ENCODE results near the gene SSH3. TPM values are rescaled to one million over a fixed set of nuclear protein-coding genes. Genes with fewer than 3 reads are reported as not detected.

The SSH3 gene, protein sequence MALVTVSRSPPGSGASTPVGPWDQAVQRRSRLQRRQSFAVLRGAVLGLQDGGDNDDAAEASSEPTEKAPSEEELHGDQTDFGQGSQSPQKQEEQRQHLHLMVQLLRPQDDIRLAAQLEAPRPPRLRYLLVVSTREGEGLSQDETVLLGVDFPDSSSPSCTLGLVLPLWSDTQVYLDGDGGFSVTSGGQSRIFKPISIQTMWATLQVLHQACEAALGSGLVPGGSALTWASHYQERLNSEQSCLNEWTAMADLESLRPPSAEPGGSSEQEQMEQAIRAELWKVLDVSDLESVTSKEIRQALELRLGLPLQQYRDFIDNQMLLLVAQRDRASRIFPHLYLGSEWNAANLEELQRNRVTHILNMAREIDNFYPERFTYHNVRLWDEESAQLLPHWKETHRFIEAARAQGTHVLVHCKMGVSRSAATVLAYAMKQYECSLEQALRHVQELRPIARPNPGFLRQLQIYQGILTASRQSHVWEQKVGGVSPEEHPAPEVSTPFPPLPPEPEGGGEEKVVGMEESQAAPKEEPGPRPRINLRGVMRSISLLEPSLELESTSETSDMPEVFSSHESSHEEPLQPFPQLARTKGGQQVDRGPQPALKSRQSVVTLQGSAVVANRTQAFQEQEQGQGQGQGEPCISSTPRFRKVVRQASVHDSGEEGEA
- total RNA-seq, result 13.3 and 25.0 TPM in 2 replicates

- peak within 1 kb of the TSS; percentile 86 for H3K4me3 ChIP-seq (ENCODE audit: insufficient read depth, low read length)
- peaks cover 6% of the 10 kb centered on the region for H3K79me2 ChIP-seq (ENCODE audit: insufficient read depth, low read length)
- peaks cover 16% of the 10 kb centered on the region for H3K4me1 ChIP-seq (ENCODE audit: insufficient read depth, low read length)
- H2AFZ ChIP-seq (ENCODE audit: low read length), result peak within 1 kb of the TSS; percentile 62
- TF ChIP-seq CTCF (IDR thresholded peaks at IDR 0.05; ENCODE audit: extremely low read depth, low read depth, low read length), result no peak
- peaks cover 19% of the 10 kb centered on the region for H4K20me1 ChIP-seq (ENCODE audit: insufficient read depth, low read length)
- peak; percentile 97 for DNase-seq (ENCODE audit: insufficient read length, low spot score, missing footprints)
- H3K36me3 ChIP-seq (ENCODE audit: insufficient read depth, low read length), result peaks cover 32% of the 10 kb centered on the region
- H3K27ac ChIP-seq (ENCODE audit: low read depth, low read length), result no peak within 1 kb of the TSS
- no peaks in the 10 kb centered on the region for H3K9me3 ChIP-seq (ENCODE audit: low read depth, low read length)
- H3K4me2 ChIP-seq (ENCODE audit: insufficient read depth, low read length), result peak within 1 kb of the TSS; percentile 85
- no peaks in the 10 kb centered on the region for H3K27me3 ChIP-seq (ENCODE audit: insufficient read depth, low read length)
Measured at GRCh38 chr11:67303132-67303834, at the start of gene SSH3. Gene SSH3 (plus strand): TSS chr11:67303530. CDS start chr11:67303626, 96 bp downstream.

- Histone ChIP-seq H3K9me3 (ENCODE audit: low read depth, low read length) (no peaks in the 10 kb centered on the region), H3K4me3 (ENCODE audit: insufficient read depth, low read length) (no peak overlapping the region), H2AFZ (ENCODE audit: low read length) (no peak overlapping the region), H3K36me3 (ENCODE audit: insufficient read depth, low read length) (peaks cover 86% of the 10 kb centered on the region), H3K27me3 (ENCODE audit: insufficient read depth, low read length) (no peaks in the 10 kb centered on the region), H3K27ac (ENCODE audit: low read depth, low read length) (no peak overlapping the region), H4K20me1 (ENCODE audit: insufficient read depth, low read length) (peaks cover 62% of the 10 kb centered on the region), H3K79me2 (ENCODE audit: insufficient read depth, low read length) (peaks cover 21% of the 10 kb centered on the region), H3K4me2 (ENCODE audit: insufficient read depth, low read length) (no peak overlapping the region), H3K4me1 (ENCODE audit: insufficient read depth, low read length) (peaks cover under 1% of the 10 kb centered on the region)
- peak; percentile 70 for DNase-seq (ENCODE audit: insufficient read length, low spot score, missing footprints)
- no peak for TF ChIP-seq CTCF (IDR thresholded peaks at IDR 0.05; ENCODE audit: extremely low read depth, low read depth, low read length)
Measured at GRCh38 chr11:67253872-67254624, 49.3 kb upstream of the SSH3 start.

- no peak for TF ChIP-seq CTCF (IDR thresholded peaks at IDR 0.05; ENCODE audit: extremely low read depth, low read depth, low read length)
- Histone ChIP-seq H4K20me1 (ENCODE audit: insufficient read depth, low read length) (peaks cover 55% of the 10 kb centered on the region), H3K4me3 (ENCODE audit: insufficient read depth, low read length) (no peak overlapping the region), H3K9me3 (ENCODE audit: low read depth, low read length) (no peaks in the 10 kb centered on the region), H3K4me2 (ENCODE audit: insufficient read depth, low read length) (no peak overlapping the region), H3K27ac (ENCODE audit: low read depth, low read length) (no peak overlapping the region), H3K4me1 (ENCODE audit: insufficient read depth, low read length) (no peaks in the 10 kb centered on the region), H3K36me3 (ENCODE audit: insufficient read depth, low read length) (peaks cover 78% of the 10 kb centered on the region), H2AFZ (ENCODE audit: low read length) (no peak overlapping the region), H3K79me2 (ENCODE audit: insufficient read depth, low read length) (peaks cover 18% of the 10 kb centered on the region), H3K27me3 (ENCODE audit: insufficient read depth, low read length) (no peaks in the 10 kb centered on the region)
- peak; percentile 18 for DNase-seq (ENCODE audit: insufficient read length, low spot score, missing footprints)
Measured at GRCh38 chr11:67254798-67255197, 48.5 kb upstream of the SSH3 start.
